IMR-90 (cell line): Measurements from ENCODE around the gene CH25H.

Source experiments
- CEBPB ChIP-seq: IDR thresholded peaks from 2 replicates; pipeline ENCODE4 v1.6.1; 2012; ENCODE audit warnings: low read depth, low read length, improper control_type of control experiment
- CTCF ChIP-seq: conservative IDR thresholded peaks from 2 replicates; pipeline ENCODE4 v1.5.1; 2012; ENCODE audit warnings: mild to moderate bottlenecking, low read depth, low read length, improper control_type of control experiment
- ELK1 ChIP-seq: fragments of 150-350 bp; IDR thresholded peaks from 2 replicates; pipeline ENCODE4 v1.6.1; 2016; ENCODE audit warnings: low read depth, mild to moderate bottlenecking, low read length, moderate library complexity, borderline replicate concordance
- FOS ChIP-seq: fragments of 150-350 bp; IDR thresholded peaks from 2 replicates; pipeline ENCODE4 v1.6.1; 2016; ENCODE audit warnings: low read depth, low read length
- MAFK ChIP-seq: IDR thresholded peaks from 2 replicates; pipeline ENCODE4 v1.6.1; 2012; ENCODE audit warnings: low read depth, low read length, improper control_type of control experiment
- MAZ ChIP-seq: IDR thresholded peaks from 2 replicates; pipeline ENCODE4 v1.6.1; 2012; ENCODE audit warnings: low read depth, mild to moderate bottlenecking, low read length, improper control_type of control experiment, moderate library complexity, borderline replicate concordance
- POLR2A ChIP-seq: IDR thresholded peaks from 2 replicates; pipeline ENCODE4 v1.6.1; 2012; ENCODE audit warnings: mild to moderate bottlenecking, low read depth, low read length
- RCOR1 ChIP-seq: IDR thresholded peaks from 2 replicates; pipeline ENCODE4 v1.6.1; 2012; ENCODE audit warnings: mild to moderate bottlenecking, low read length, improper control_type of control experiment; ENCODE audit not compliant: insufficient replicate concordance
- RFX5 ChIP-seq: IDR thresholded peaks from 2 replicates; pipeline ENCODE4 v1.8.0; 2012; ENCODE audit warnings: low read depth, mild to moderate bottlenecking, low read length, moderate library complexity
- SMC3 ChIP-seq: fragments of 150-350 bp; IDR thresholded peaks from 2 replicates; pipeline ENCODE4 v1.6.1; 2016; ENCODE audit warnings: low read depth, mild to moderate bottlenecking, antibody characterized with exemption, low read length, moderate library complexity
- TF ChIP-seq, protein P1 (sequence below): fragments of 150-350 bp; IDR thresholded peaks from 2 replicates; pipeline ENCODE4 v1.6.1; 2017; ENCODE audit warnings: mild to moderate bottlenecking, antibody characterized with exemption, low read length, low read depth

- TF ChIP-seq CTCF (no peak), POLR2A (no peak), FOS (no peak), CEBPB (no peak), ELK1 (no peak), SMC3 (no peak), MAFK (no peak), RCOR1 (no peak), MAZ (no peak), RFX5 (no peak)
- TF ChIP-seq, protein P1, sequence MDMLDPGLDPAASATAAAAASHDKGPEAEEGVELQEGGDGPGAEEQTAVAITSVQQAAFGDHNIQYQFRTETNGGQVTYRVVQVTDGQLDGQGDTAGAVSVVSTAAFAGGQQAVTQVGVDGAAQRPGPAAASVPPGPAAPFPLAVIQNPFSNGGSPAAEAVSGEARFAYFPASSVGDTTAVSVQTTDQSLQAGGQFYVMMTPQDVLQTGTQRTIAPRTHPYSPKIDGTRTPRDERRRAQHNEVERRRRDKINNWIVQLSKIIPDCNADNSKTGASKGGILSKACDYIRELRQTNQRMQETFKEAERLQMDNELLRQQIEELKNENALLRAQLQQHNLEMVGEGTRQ = no peak
Observed at GRCh38 chr10:89235073-89235798, 28.1 kb upstream of the CH25H start.
